HepG2 (cell line): ENCODE measurements around the gene FAM53B. TPM values are rescaled to one million over a fixed set of nuclear protein-coding genes. Genes with fewer than 3 reads are reported as not detected.

Source experiments
- KAT7 ChIP-seq: IDR thresholded peaks from 2 replicates; pipeline ENCODE4 v1.6.1; 2018; ENCODE audit warnings: borderline replicate concordance, missing compliant biosample characterization
- MAFF ChIP-seq: IDR thresholded peaks from 2 replicates; pipeline ENCODE4 v1.6.1; 2011; ENCODE audit warnings: low read depth, low read length, improper control_type of control experiment
- NFAT5 ChIP-seq: sonication (generic); formaldehyde crosslinking; IDR thresholded peaks from 2 replicates; pipeline ENCODE4 v1.4.0; 2020; ENCODE audit warnings: missing genetic modification reagents
- PATZ1 ChIP-seq: sonication (generic); formaldehyde crosslinking; IDR thresholded peaks from 2 replicates; pipeline ENCODE4 v1.4.0; 2020; ENCODE audit warnings: missing genetic modification reagents
- POLR2AphosphoS2 ChIP-seq: IDR thresholded peaks from 2 replicates; pipeline ENCODE4 v1.6.1; 2011; ENCODE audit warnings: low read depth, low read length, improper control_type of control experiment
- REL ChIP-seq: sonication (generic); formaldehyde crosslinking; conservative IDR thresholded peaks from 2 replicates; pipeline ENCODE4 v1.8.0; 2022; ENCODE audit warnings: mild to moderate bottlenecking, missing genetic modification reagents, moderate library complexity
- ZNF768 ChIP-seq: sonication (generic); formaldehyde crosslinking; IDR thresholded peaks from 2 replicates; pipeline ENCODE4 v1.4.0; 2020; ENCODE audit warnings: missing genetic modification reagents
- polyA plus RNA-seq, 8 experiments: library from polyadenylated mRNA; depleted of rRNA in 3 of 8; stranded (reverse) in 7 of 8; unstranded in 1 of 8; fragments of >200 nt; fragmentation: Illumina TruSeq in 4 of 8; extraction: Trizol in 4 of 8; gene quantifications; 2 replicates each; pipeline versions ENCODE4 v1.2.1 to v1.2.3, GENCODE V29; 2011 to 2016; ENCODE audit warnings: low read depth in 4 of 8, missing spikeins in 1 of 8, mixed read lengths in 1 of 8; ENCODE audit not compliant: insufficient read depth in 1 of 8
- total RNA-seq, 5 experiments: library from RNA; depleted of rRNA; stranded (reverse); fragments of >200 nt; fragmentation: Illumina TruSeq; extraction: Trizol; gene quantifications; 2 replicates each; pipeline ENCODE4 v1.2.3, GENCODE V29; 2016; ENCODE audit warnings: low read depth in 1 of 5

Gene FAM53B
- total and polyA plus RNA-seq, 2 of the 13 experiments (the other 11 are each of a cell fraction or from before 2014, with no cell fraction given) = 6.4 to 19.3 TPM

GRCh38 chr10:124748166-124748565 lies 4.0 kb upstream of the FAM53B start (continued):
- TF ChIP-seq NFAT5 (CRISPR knock-in tag) (no peak), POLR2AphosphoS2 (no peak), ZNF768 (CRISPR knock-in tag) (no peak), KAT7 (CRISPR knock-in tag) (no peak), PATZ1 (CRISPR knock-in tag) (no peak), MAFF (no peak), REL (no peak)
